ENCODE data around the gene ATAD3A. TPM values are rescaled to one million over a fixed set of nuclear protein-coding genes. Genes with fewer than 3 reads are reported as not detected.

ATAD3A gene
- total RNA-seq, 2 experiments from 2014 or later, result 61.7 to 65.1 TPM

GRCh38 chr1:1542766-1543705 is 31.1 kb downstream of the ATAD3A start:
- no peak for ATAC-seq
- no peak for DNase-seq

GRCh38 chr1:1543706-1544099 is 31.7 kb downstream of the ATAD3A start:
- TF ChIP-seq CTCF (IDR thresholded peaks at IDR 0.05), result no peak
- no peak for ATAC-seq

More at GRCh38 chr1:1542766-1543705, 31.1 kb downstream of the ATAD3A start:
- no peak for TF ChIP-seq CTCF (IDR thresholded peaks at IDR 0.05)
- H3K9me3 Mint-ChIP-seq, result no peaks in the 10 kb centered on the region
- peaks cover 9% of the 10 kb centered on the region for H3K36me3 Mint-ChIP-seq (ENCODE audit: low read depth)
- no peak overlapping the region for H3K27ac Mint-ChIP-seq
- ChIA-PET CTCF (interaction anchor here (1.4 kb wide), 1 partner anchor 13 kb away, joined by 3 read pairs; no protein-coding TSS in a partner anchor), POLR2A (interaction anchor here (0.8 to 2.8 kb wide), 2 partner anchors 14 to 18 kb away, joined by 3 to 6 read pairs; no protein-coding TSS in a partner anchor)
- intact Hi-C loops (cut with micrococcal nuclease), result no loop called here
- no peaks in the 10 kb centered on the region for H3K27me3 Mint-ChIP-seq
- no peak overlapping the region for H3K4me3 Mint-ChIP-seq
- no peaks in the 10 kb centered on the region for H3K4me1 Mint-ChIP-seq (ENCODE audit: low read depth)

GRCh38 chr1:1544544-1544943 is 32.6 kb downstream of the ATAD3A start:
- Mint-ChIP-seq H3K27ac (no peak overlapping the region), H3K27me3 (no peaks in the 10 kb centered on the region), H3K4me1 (ENCODE audit: low read depth) (no peaks in the 10 kb centered on the region), H3K36me3 (ENCODE audit: low read depth) (peaks cover 9% of the 10 kb centered on the region), H3K9me3 (no peaks in the 10 kb centered on the region), H3K4me3 (no peak overlapping the region)
- ATAC-seq (no peak), DNase-seq (no peak)
- intact Hi-C loops (cut with micrococcal nuclease), result no loop called here
- ChIA-PET POLR2A (no interaction called here), CTCF (interaction anchor here (1.1 kb wide), 1 partner anchor 11 kb away, joined by 3 read pairs; no protein-coding TSS in a partner anchor)
- no peak for TF ChIP-seq CTCF (IDR thresholded peaks at IDR 0.05)

More at GRCh38 chr1:1543706-1544099, 31.7 kb downstream of the ATAD3A start:
- intact Hi-C loops (cut with micrococcal nuclease), result no loop called here
- H3K36me3 Mint-ChIP-seq (ENCODE audit: low read depth), result peaks cover 9% of the 10 kb centered on the region
- no peaks in the 10 kb centered on the region for H3K4me1 Mint-ChIP-seq (ENCODE audit: low read depth)
- DNase-seq, result no peak
- H3K9me3 Mint-ChIP-seq, result no peaks in the 10 kb centered on the region
- no peak overlapping the region for H3K27ac Mint-ChIP-seq
- H3K4me3 Mint-ChIP-seq, result no peak overlapping the region
- H3K27me3 Mint-ChIP-seq, result no peaks in the 10 kb centered on the region
- ChIA-PET CTCF (interaction anchor here (1.1 kb wide), 1 partner anchor 12 kb away, joined by 3 read pairs; no protein-coding TSS in a partner anchor), POLR2A (interaction anchor here (2.8 kb wide), 1 partner anchor 18 kb away, joined by 6 read pairs; no protein-coding TSS in a partner anchor)

GRCh38 chr1:1545946-1546737 is 34.2 kb downstream of the ATAD3A start:
- no peak for TF ChIP-seq CTCF (IDR thresholded peaks at IDR 0.05)
- H3K27ac Mint-ChIP-seq, result no peak overlapping the region
- H3K27me3 Mint-ChIP-seq, result no peaks in the 10 kb centered on the region
- H3K4me1 Mint-ChIP-seq (ENCODE audit: low read depth), result no peaks in the 10 kb centered on the region
- peaks cover 9% of the 10 kb centered on the region for H3K36me3 Mint-ChIP-seq (ENCODE audit: low read depth)
- H3K9me3 Mint-ChIP-seq, result no peaks in the 10 kb centered on the region
- no peak for DNase-seq
- CTCF ChIA-PET, result no interaction called here
- ATAC-seq, result no peak
- H3K4me3 Mint-ChIP-seq, result no peak overlapping the region
- intact Hi-C loops (cut with micrococcal nuclease), result no loop called here
- POLR2A ChIA-PET, result interaction anchor here (1.1 to 1.8 kb wide), 2 partner anchors 13 to 17 kb away, joined by 3 to 9 read pairs; no protein-coding TSS in a partner anchor
